ENCODE data around the gene FFAR4.

The FFAR4 gene

DNA sequence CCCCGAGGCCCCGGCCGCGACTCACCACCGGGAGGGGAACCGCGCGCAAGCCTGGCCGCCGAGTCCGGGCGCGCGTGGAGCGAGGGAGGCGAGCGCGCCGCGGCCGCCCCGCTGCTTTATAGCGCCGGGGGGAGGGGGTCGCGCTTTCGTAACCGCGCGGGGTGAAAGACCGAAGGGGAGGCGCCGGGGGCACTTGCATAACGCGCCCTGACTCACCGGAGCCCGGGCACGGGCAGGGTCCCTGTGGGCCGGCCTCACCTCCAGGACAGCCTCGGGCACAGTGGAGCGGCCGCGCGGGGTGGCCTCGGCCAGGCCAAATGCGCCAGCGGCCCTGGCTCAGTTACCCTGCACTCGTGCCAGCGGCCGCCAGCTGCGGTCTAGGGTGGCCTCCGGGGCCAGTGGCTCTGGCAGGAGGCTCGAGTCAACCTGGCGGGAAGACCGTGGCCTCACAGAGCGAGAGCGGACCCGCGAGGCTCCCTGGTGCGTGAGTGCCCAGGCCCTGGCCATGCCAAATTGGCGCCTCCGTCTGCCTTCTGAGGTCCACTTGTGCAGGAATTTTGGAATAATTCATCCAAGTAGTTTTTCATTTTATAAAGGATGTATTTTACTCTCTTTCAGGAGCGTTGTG is 34.8 kb downstream of the FFAR4 start, which contains the start of gene RBP4:
TSS of gene RBP4 (minus strand) at position 90 of the 628 bp plus-strand sequence. CDS start 207 bp downstream, outside the sequence.
- no peak for DNase-seq

DNA sequence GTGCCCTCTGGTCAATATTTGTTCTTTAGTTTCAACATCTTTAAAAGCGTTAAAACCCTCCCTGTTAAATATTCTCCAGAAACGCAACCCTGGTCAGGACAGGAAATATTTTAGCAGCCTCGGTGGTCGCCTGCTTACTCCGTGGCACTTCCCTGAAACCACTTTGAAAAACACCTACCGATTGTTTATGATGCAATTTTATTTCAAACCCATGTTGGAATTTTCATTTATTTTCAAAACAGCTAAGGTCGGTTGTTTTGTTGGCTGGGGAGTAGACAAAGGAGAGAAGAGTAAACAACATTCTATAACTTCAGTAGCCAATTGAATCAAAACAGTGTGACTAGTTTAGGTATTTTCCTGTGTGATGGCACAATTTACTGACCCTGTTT is 35.3 kb downstream of the FFAR4 start:
- DNase-seq = no peak

DNA sequence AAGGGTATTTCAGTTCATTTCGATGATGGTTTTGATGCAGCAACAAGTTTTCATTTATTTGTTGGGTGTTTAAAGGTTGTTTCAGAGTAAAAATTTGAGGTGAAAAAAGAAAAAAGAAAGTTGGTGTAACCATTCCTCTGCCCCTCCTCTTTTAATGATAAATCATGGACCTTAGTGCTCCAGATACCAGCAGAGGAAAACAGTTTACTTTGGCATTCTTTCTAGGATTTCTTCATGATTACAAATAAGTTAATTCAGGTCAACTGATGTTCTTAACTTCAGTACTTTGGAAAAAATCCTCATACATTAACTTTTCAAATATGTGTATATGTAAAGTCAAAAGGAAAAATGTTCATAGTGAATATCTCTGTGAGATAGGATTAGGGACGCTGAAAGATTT is 36.6 kb downstream of the FFAR4 start:
- DNase-seq = no peak

DNA sequence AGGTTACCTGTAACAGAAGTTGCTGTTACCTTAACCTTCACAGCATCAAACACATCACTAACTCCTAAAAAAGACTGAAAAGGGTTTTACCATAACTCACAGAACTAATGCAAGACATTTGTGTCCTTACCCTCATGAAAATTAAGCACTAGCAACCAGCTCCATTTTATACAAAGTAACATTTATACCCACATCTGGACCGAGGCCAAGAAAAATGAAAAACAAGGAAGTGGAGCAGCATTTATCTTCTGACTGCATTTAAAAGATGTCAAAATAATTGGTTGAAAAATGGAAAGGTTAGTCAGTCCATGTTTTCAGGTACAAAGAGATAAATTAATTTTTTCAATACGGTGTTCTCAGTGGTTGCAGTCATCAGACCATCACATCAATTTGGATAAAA is 37.7 kb downstream of the FFAR4 start:
- DNase-seq = no peak

DNA sequence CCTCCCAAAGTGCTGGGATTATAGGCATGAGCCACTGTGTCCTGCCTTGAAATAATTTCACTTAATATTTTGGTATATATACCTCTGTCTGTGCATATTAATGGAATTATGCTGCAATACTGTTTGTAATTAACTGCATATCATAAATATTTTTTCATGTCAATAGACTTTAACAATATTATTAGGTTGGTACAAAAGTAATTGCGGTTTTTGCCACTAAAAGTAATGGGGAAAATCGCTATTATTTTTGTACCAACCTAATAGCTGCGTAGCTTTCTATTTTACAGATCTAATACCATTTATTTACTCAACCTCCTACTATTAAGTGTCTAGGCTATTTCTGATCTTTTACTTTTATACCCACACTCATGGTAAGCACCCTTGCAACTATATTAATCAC is 42.0 kb downstream of the FFAR4 start:
- no peak for DNase-seq

DNA sequence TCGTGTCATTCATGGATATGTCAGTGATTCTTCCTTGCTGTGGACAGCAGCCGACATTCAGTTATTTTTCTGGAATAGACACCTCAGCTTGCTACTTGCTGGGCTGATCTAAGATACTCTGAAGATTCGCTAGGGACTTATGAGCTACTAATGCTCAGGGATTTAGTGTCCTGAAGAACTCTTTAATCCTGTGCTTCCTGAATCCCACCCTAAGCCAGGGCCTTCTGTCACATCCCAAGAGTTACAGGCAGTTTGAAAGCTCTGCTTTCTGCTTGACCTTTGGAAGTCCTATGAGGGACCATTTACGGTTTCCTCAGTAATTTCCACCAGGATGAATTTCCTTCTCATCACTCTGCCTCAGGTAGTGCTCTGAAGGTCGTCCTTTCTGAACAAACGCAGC is 45.8 kb downstream of the FFAR4 start, which contains the start of gene PDE6C:
TSS of gene PDE6C (plus strand) at position 227 of the 400 bp plus-strand sequence. CDS start 189 bp downstream, outside the sequence.
- no peak for DNase-seq

DNA sequence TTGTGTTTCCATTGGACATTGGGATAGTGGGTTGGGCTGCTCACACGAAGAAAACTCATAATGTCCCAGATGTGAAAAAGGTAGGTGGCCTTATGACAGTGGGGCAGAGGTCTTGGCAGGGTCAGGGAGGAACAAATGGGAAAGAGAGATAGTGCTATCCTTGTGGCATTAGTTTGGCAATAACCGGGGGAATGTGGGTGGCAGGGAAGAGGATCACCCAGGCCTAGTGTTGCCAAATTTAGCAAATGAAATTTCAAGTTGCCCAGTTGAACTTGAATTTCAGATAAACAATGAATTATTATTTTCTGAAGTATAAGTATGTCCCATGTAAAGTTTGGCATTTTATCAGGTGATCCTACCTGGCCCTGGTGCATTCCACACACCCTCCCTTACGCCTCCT is 46.7 kb downstream of the FFAR4 start:
- DNase-seq = no peak

DNA sequence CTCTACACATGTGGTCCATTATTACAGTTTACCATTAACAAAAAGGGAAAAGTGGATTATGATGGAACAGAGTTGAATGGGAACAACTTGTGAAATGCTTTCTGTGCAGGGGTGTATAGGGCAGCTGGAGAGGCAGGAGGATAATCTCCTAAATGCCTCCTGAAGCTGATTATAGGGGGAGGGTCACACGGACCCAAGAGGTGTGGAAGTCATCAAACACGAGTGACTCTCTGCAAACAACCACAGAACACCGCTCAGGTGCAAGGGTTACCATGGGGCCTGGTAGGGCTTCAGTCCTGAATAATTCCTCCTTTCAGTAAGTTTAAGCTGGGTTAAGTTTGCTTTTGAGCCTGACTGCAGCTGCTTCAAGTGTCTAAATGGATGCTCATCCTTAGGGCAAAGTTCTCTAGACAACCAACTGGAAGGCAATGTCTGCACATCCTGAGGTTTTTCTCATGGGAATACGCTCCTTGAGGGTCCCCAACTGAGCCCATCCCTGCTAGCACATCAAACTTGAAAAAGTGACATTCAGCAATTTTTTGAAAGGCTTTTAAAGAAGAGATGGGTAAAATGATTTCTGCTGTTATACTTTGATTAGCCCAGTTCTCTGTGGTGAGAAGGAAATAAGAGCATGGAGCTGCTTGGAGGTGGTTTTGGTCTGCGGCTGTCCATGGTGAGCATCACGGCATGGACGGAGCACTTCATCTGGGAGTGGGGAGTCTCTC is 47.8 kb downstream of the FFAR4 start:
- no peak for DNase-seq

DNA sequence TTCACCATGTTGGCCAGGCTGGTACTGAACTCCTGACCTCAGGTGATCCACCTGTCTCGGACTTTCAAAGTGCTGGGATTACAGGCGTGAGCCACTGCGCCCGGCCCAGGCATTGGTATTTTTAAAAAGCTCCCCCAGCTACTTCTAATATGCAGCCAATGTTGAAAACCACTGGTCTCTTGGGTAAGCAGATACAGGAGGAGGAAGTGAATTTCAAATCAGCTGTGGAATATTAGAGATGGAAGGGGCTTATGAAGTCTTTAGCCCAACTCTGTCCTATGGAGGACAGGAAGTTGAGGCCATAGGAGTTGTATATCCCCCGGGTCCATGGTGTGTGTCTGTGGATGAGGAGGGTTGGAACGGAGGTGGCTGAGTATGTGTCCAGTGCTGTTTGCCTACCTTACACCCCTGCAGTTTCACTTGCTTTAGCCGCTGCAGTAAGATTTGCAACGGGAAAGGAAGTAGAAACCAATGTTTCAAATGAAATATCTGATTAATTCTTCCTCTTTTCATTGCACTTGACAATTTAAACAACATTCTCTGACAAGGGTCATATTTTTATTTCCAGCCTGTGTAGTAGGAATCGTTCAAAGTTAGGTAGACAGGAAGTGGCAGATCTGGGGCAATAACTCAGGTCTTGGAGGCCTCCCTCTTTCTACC is 49.2 kb downstream of the FFAR4 start:
- DNase-seq = no peak

DNA sequence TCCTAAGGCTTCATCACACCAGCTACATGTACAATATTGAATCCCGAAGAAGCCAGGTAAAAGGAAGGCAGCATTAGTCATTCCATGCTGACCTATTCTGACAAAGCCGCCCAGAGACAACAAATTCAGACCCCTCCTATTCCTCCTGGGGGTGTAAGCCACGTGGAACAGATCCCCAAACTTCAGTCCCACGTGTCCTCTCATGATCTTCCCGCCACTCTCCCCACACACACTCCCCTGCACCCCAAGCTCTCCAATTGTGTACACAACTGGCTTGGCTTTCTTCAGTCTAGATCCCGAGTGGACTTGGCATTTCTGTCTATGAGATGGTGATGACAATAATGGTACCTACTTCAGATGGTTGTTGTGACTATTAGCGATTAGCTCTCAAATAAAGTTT is 54.5 kb downstream of the FFAR4 start:
- no peak for DNase-seq

DNA sequence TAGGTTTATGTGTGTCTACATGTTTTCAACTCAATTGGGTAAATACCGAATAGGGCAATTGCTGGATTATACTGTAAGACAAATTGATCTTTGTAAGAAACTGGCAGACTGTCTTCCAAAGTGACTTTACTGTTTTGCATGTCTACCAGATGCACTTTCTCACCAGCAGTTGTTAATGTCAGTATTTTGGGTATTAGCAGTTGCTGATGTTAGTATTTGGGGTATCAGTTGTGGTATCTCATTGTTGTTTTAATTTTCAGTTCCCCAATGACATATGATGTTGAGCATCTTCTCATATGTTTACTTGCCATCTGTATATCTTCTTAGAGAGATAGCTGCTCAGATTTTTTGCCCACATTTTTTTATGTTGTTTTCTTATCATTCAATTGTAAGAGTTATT is 56.5 kb downstream of the FFAR4 start:
- no peak for DNase-seq

DNA sequence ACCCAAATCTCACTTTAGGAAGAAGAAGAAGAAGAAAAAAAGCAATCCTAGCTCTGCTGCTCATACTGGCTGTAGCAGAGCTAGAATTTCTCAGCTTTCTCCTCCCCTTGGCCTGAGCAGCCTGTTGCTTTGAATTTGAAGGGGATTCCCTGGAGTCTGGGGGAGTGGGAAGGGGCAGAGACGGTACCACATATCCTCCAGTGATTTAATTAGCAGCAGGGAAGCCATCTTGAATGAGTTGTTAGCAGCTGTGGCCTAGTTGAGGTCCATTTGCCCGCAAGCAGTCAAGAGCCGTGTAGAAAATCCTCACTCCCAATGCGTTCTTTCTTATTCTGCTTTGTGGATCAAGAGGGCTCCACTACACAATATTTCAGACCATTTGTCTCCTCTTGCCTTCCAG is 62.4 kb downstream of the FFAR4 start:
- DNase-seq = no peak

DNA sequence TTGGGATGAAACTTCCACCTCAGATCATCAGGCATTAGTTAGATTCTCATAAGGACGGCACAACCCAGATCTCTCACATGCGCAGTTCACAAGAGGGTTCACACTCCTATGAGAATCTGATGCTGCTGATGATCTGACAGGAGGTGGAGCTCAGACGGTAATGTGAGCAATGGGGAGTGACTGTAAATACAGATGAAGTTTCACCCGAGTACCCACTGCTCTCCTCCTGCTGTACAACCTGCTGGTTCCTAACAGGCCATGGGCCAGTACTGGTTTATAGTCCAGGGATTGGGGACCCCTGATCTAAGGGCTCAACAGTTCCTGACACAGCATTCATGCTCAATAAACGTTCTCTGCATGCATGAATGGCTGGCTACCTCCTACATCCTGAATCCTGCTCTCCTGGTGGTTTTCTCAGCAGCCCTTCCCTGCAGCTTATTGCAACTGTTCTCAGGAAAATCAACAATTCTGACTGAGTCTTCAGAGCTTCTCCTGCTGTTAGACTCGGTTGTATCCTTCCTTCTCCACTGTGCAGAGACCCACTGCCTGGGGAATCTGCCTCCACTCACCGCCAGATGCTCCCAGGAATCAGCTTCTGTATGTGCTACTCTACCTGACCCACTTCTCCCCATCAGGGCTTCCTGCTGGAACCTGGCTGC is 63.3 kb downstream of the FFAR4 start:
- DNase-seq = no peak

DNA sequence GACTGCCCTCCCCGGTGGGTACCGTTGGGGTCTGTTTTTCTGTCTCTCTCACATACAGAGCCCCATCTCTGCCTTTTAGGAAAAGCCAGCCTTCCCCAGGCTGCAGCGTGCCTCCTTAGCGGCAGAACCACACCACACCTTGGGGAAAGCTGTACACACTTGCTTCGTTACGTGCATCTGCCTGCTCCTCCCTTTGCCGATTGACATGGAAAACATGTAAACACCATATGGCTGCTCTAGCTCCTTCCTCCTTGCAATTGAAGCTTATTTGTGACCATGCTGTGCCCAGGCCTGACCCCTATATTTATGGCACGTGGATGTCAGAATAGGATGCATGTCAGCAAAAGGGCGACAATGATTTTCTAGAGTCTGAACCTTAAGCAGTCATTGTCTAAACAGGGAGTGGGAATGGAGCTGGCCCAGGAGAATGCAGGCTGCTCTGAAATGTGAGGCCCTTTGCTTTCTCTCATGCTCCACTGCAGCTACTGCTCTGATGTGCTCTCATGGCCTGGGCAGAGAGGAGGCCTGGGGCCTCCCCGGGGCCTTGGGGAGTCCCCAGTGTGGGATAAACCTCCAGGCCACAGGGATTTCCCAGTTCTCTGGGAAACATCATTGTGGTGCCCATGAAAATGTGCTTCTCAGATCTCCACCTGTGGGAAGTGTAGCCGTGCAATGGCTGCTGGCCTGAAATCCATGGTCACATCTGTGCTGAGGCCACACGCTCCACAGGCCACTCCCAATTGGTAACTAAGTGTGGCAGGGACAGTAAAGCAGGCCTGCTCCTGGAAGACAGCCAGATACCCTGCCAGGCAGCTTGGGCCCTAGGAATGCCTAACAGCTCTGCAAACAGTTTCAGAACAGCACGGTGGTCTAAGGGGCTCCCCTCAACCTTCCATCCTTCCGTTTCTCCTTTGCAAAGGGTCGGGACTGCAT is 64.4 kb downstream of the FFAR4 start:
- DNase-seq = no peak

All from NK-92 treated with Interleukin-12 subunit alpha and Interleukin-12 subunit beta, amount 100 ng/mL, for 24 hours (cell line).